Caco-2 (cell line): ENCODE measurements around the gene TAS2R31. TPM values are rescaled to one million over a fixed set of nuclear protein-coding genes. Genes with fewer than 3 reads are reported as not detected.

Experiments
- BruUV-seq: library from RNA; stranded (reverse); fragments of 400-500 nt; replicated peaks from 2 replicates; lab custom pipeline; 2021; lab: Mats Ljungman, UMichigan
- CTCF ChIA-PET: fragments of 300-600 bp; sonication (Branson Sonifier 250); formaldehyde crosslinking; loops from one replicate; lab custom pipeline; 2022; ENCODE audit warnings: antibody characterized with exemption; lab: Charles Lee
- POLR2A ChIA-PET: fragments of 300-600 bp; sonication (Branson Sonifier 250); formaldehyde crosslinking; loops from one replicate; lab custom pipeline; 2022; ENCODE audit warnings: antibody characterized with exemption; lab: Charles Lee
- DNase-seq, 2 experiments: peaks; one replicate each; pipeline versions ENCODE4 v3.0.0 to v3.0.0-alpha.2; 2020 to 2022
- H3K27me3 ChIP-seq: replicated peaks from 2 replicates; pipeline ENCODE4 v1.6.0; 2011; ENCODE audit warnings: low read length; ENCODE audit not compliant: control insufficient read depth, insufficient read depth
- H3K36me3 ChIP-seq: 2 replicates; pipeline ENCODE4 v1.5.1; 2011; ENCODE audit warnings: low read length; ENCODE audit not compliant: control insufficient read depth, insufficient read depth
- H3K4me1 ChIP-seq: fragments of 250-450 bp; sonication (Bioruptor Pico); 2 replicates; pipeline ENCODE4 v1.5.1; 2020; ENCODE audit warnings: mild to moderate bottlenecking
- H3K4me3 ChIP-seq: 2 replicates; pipeline ENCODE4 v1.5.1; 2011; ENCODE audit warnings: low read depth, mild to moderate bottlenecking, control low read depth, low read length
- H3K9me3 ChIP-seq: fragments of 250-450 bp; sonication (Bioruptor Pico); 2 replicates; pipeline ENCODE4 v1.5.1; 2020; ENCODE audit warnings: mild to moderate bottlenecking, moderate library complexity
- H3K27ac Mint-ChIP-seq: one replicate; pipeline ENCODE4 v1.8.0; 2022; ENCODE audit warnings: mixed read lengths; ENCODE audit not compliant: unreplicated experiment
- H3K27me3 Mint-ChIP-seq: one replicate; pipeline ENCODE4 v1.8.0; 2022; ENCODE audit warnings: mixed read lengths; ENCODE audit not compliant: insufficient read depth, unreplicated experiment
- H3K36me3 Mint-ChIP-seq: one replicate; pipeline ENCODE4 v1.8.0; 2022; ENCODE audit warnings: mild to moderate bottlenecking, mixed read lengths; ENCODE audit not compliant: insufficient read depth, unreplicated experiment
- H3K4me1 Mint-ChIP-seq: one replicate; pipeline ENCODE4 v1.8.0; 2022; ENCODE audit warnings: low read depth, mixed read lengths; ENCODE audit not compliant: unreplicated experiment
- H3K4me3 Mint-ChIP-seq: one replicate; pipeline ENCODE4 v1.8.0; 2022; ENCODE audit warnings: mild to moderate bottlenecking, moderate library complexity, mixed read lengths; ENCODE audit not compliant: unreplicated experiment
- H3K9me3 Mint-ChIP-seq: one replicate; pipeline ENCODE4 v1.8.0; 2022; ENCODE audit warnings: mixed read lengths; ENCODE audit not compliant: unreplicated experiment
- intact Hi-C: fragments of 100-400 bp; cut with micrococcal nuclease; formaldehyde crosslinking; loops from one replicate; pipeline ENCODE4 v1.10.0; 2022; ENCODE audit not compliant: unreplicated experiment
- total RNA-seq: library from RNA; stranded (reverse); gene quantifications from 2 replicates; pipeline ENCODE4 v1.2.3, GENCODE V29; 2022
- TF ChIP-seq, protein P1 (sequence below), 2 experiments: fragments of 200-600 bp in 1 of 2; IDR thresholded peaks; 1 replicate in 1 of 2; 2 replicates in 1 of 2; pipeline versions ENCODE4 v1.5.1 to v1.8.0; 2011 to 2022; ENCODE audit warnings: antibody characterized with exemption in 1 of 2, control low read depth in 1 of 2, inconsistent platforms in 1 of 2, low read depth in 1 of 2, low read length in 1 of 2, mild to moderate bottlenecking in 1 of 2, moderate library complexity in 1 of 2; ENCODE audit not compliant: insufficient read depth in 1 of 2, severe bottlenecking in 1 of 2, unreplicated experiment in 1 of 2

TAS2R31 gene
- total RNA-seq, 1 experiment from 2014 or later = 4.3 TPM

GRCh38 chr12:11007608-11008007 is 23.6 kb downstream of the TAS2R31 start:
- intact Hi-C loops = no loop called here
- TF ChIP-seq, protein P1, sequence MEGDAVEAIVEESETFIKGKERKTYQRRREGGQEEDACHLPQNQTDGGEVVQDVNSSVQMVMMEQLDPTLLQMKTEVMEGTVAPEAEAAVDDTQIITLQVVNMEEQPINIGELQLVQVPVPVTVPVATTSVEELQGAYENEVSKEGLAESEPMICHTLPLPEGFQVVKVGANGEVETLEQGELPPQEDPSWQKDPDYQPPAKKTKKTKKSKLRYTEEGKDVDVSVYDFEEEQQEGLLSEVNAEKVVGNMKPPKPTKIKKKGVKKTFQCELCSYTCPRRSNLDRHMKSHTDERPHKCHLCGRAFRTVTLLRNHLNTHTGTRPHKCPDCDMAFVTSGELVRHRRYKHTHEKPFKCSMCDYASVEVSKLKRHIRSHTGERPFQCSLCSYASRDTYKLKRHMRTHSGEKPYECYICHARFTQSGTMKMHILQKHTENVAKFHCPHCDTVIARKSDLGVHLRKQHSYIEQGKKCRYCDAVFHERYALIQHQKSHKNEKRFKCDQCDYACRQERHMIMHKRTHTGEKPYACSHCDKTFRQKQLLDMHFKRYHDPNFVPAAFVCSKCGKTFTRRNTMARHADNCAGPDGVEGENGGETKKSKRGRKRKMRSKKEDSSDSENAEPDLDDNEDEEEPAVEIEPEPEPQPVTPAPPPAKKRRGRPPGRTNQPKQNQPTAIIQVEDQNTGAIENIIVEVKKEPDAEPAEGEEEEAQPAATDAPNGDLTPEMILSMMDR (IDR thresholded peaks at IDR 0.05; ENCODE audit: insufficient read depth in 1 of 2, low read depth in 1 of 2, low read length in 1 of 2, severe bottlenecking in 1 of 2, unreplicated experiment in 1 of 2) = no peak
- Histone ChIP-seq H3K4me1 (no peaks in the 10 kb centered on the region), H3K27me3 (no peaks in the 10 kb centered on the region), H3K4me3 (no peak overlapping the region), H3K36me3 (no peaks in the 10 kb centered on the region), H3K9me3 (no peaks in the 10 kb centered on the region)
- POLR2A ChIA-PET = no interaction called here
- DNase-seq = no peak
- Mint-ChIP-seq H3K27me3 (no peaks in the 10 kb centered on the region), H3K9me3 (no peaks in the 10 kb centered on the region), H3K4me1 (no peaks in the 10 kb centered on the region), H3K36me3 (peaks cover 3% of the 10 kb centered on the region), H3K27ac (no peak overlapping the region), H3K4me3 (no peak overlapping the region)
- BruUV-seq = no TSS peak
- CTCF ChIA-PET = no interaction called here

- DNase-seq = no peak
- Mint-ChIP-seq H3K9me3 (peaks cover 9% of the 10 kb centered on the region), H3K27ac (no peak within 1 kb of the TSS), H3K27me3 (no peaks in the 10 kb centered on the region), H3K4me1 (no peaks in the 10 kb centered on the region), H3K4me3 (no peak within 1 kb of the TSS), H3K36me3 (no peaks in the 10 kb centered on the region)
- Histone ChIP-seq H3K36me3 (no peaks in the 10 kb centered on the region), H3K4me1 (no peaks in the 10 kb centered on the region), H3K9me3 (no peaks in the 10 kb centered on the region), H3K4me3 (no peak within 1 kb of the TSS), H3K27me3 (no peaks in the 10 kb centered on the region)
- TF ChIP-seq, protein P1 (IDR thresholded peaks at IDR 0.05; ENCODE audit: insufficient read depth in 1 of 2, low read depth in 1 of 2, low read length in 1 of 2, severe bottlenecking in 1 of 2, unreplicated experiment in 1 of 2) = no peak
- intact Hi-C loops = no loop called here
- ChIA-PET POLR2A (no interaction called here), CTCF (interaction anchor here (0.6 kb wide), 1 partner anchor 173 kb away, joined by 3 read pairs; no protein-coding TSS in a partner anchor)
- BruUV-seq = no TSS peak
Measured at GRCh38 chr12:10998204-10998603, 33.0 kb downstream of the TAS2R31 start, which contains the start of gene TAS2R20. Gene TAS2R20 (minus strand): TSS chr12:10998304. CDS start chr12:10997875, 429 bp downstream.

GRCh38 chr12:10994307-10994706 is 36.9 kb downstream of the TAS2R31 start:
- intact Hi-C loops = no loop called here
- peaks cover 16% of the 10 kb centered on the region for H3K9me3 Mint-ChIP-seq
- H3K9me3 ChIP-seq = no peaks in the 10 kb centered on the region
- H3K27me3 Mint-ChIP-seq = no peaks in the 10 kb centered on the region
- TF ChIP-seq, protein P1 (IDR thresholded peaks at IDR 0.05; ENCODE audit: insufficient read depth in 1 of 2, low read depth in 1 of 2, low read length in 1 of 2, severe bottlenecking in 1 of 2, unreplicated experiment in 1 of 2) = no peak
- ChIA-PET POLR2A (no interaction called here), CTCF (no interaction called here)
- DNase-seq = no peak
- no peaks in the 10 kb centered on the region for H3K27me3 ChIP-seq
- H3K36me3 Mint-ChIP-seq = no peaks in the 10 kb centered on the region
- H3K4me1 ChIP-seq = no peaks in the 10 kb centered on the region
- no TSS peak for BruUV-seq
- H3K36me3 ChIP-seq = no peaks in the 10 kb centered on the region; the same call in 1 of the 2 replicates
- no peak overlapping the region for H3K4me3 ChIP-seq
- no peak overlapping the region for H3K4me3 Mint-ChIP-seq
- H3K4me1 Mint-ChIP-seq = no peaks in the 10 kb centered on the region
- H3K27ac Mint-ChIP-seq = no peak overlapping the region
